ENCODE results near the gene ATG4C.

ATG4C gene

GRCh38 chr1:62906428-62906886 is 122.5 kb downstream of the ATG4C start:
- DNase-seq = peak in 2 of 3 donors; percentile 12 to 32

DNA sequence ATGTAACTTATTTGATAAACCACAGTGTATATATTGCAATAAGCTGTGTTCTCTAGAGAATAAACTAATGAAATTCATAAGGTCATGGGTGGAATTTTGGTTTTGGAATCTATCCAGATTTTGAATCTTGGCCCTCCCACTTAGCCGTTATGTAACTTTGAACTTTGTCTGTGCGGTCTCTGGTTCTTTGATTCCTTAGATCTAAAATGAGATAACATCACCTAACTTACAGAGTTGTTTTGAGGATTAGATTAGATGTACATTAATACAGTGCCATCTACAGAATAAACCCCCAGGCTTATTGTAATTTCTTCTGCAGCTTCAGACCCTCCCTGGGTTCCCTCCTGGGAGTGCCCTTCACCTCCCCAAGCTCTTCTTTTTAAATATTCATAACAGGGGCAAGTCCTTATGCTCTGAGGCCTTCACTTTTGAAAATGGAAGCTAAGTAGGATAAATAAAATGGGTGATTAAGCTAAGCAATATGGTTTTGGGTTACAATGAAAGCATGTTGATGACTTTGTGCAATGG is 124.3 kb downstream of the ATG4C start:
- DNase-seq = no peak

- peak; percentile 20 to 41 (median 41) for DNase-seq
Measured at GRCh38 chr1:62912028-62912638, 128.2 kb downstream of the ATG4C start.

Data from suppressor macrophage treated with lipopolysaccharide for 1 hour (primary cell).